DND-41 (cell line): ENCODE data around the gene PSENEN.

ENCODE experiments used
- ATAC-seq: fragments of 200-7000 bp; cut with Tn5 transposase; 3 replicates; pipeline ENCODE4 v1.9.1; 2021; ENCODE audit warnings: low read depth; ENCODE audit not compliant: insufficient read depth
- DNase-seq: peaks from one replicate; pipeline ENCODE4 v3.0.0-alpha.2; 2020
- H2AFZ ChIP-seq: 2 replicates; pipeline ENCODE4 v1.6.0; 2012; ENCODE audit warnings: low read depth, low read length
- H3K27ac ChIP-seq: 2 replicates; pipeline ENCODE4 v1.5.1; 2012; ENCODE audit warnings: low read length, inconsistent platforms
- H3K27me3 ChIP-seq: fragments of 200-600 bp; sonication (generic); 2 replicates; pipeline ENCODE4 v1.6.0; 2012; ENCODE audit warnings: low read length, mild to moderate bottlenecking, inconsistent platforms; ENCODE audit not compliant: insufficient read depth, poor library complexity
- H3K36me3 ChIP-seq: 2 replicates; pipeline ENCODE4 v1.5.1; 2012; ENCODE audit warnings: low read length, inconsistent platforms; ENCODE audit not compliant: insufficient read depth
- H3K4me1 ChIP-seq: 2 replicates; pipeline ENCODE4 v1.5.1; 2012; ENCODE audit warnings: mild to moderate bottlenecking, low read length; ENCODE audit not compliant: insufficient read depth
- H3K4me2 ChIP-seq: 2 replicates; pipeline ENCODE4 v1.6.0; 2012; ENCODE audit warnings: mild to moderate bottlenecking, moderate library complexity, low read length, inconsistent platforms; ENCODE audit not compliant: insufficient read depth
- H3K4me3 ChIP-seq, 2 experiments: fragments of 200-600 bp in 1 of 2; shearing (Covaris generic) in 1 of 2; 2 replicates each; pipeline ENCODE4 v1.5.1; 2012 to 2016; ENCODE audit warnings: inconsistent platforms in 2 of 2, low read length in 2 of 2, mild to moderate bottlenecking in 2 of 2, low read depth in 1 of 2, moderate library complexity in 1 of 2
- H3K79me2 ChIP-seq: 2 replicates; pipeline ENCODE4 v1.6.0; 2012; ENCODE audit warnings: low read length, inconsistent platforms; ENCODE audit not compliant: insufficient read depth
- H3K9ac ChIP-seq: 2 replicates; pipeline ENCODE4 v1.6.0; 2012; ENCODE audit warnings: low read depth, mild to moderate bottlenecking, inconsistent platforms, low read length, moderate library complexity
- H3K9me3 ChIP-seq: 2 replicates; pipeline ENCODE4 v1.5.1; 2012; ENCODE audit warnings: low read length, moderate library complexity, mild to moderate bottlenecking, inconsistent platforms; ENCODE audit not compliant: insufficient read depth, severe bottlenecking
- H4K20me1 ChIP-seq: 2 replicates; pipeline ENCODE4 v1.6.0; 2012; ENCODE audit warnings: low read length; ENCODE audit not compliant: insufficient read depth
- CTCF ChIP-seq: IDR thresholded peaks from 2 replicates; pipeline ENCODE4 v1.5.1; 2012; ENCODE audit warnings: borderline replicate concordance, low read length, moderate library complexity, mild to moderate bottlenecking; ENCODE audit not compliant: poor library complexity, severe bottlenecking; ENCODE audit errors: extremely low read depth
- EZH2 ChIP-seq: IDR thresholded peaks from 3 replicates; pipeline ENCODE4 v1.6.1; 2012; ENCODE audit warnings: borderline replicate concordance, low read depth, mild to moderate bottlenecking, moderate library complexity, low read length, inconsistent platforms; ENCODE audit not compliant: severe bottlenecking

The PSENEN gene

GRCh38 chr19:35702223-35703012, 43.0 kb upstream of the PSENEN start:
- Histone ChIP-seq H3K79me2 (no peaks in the 10 kb centered on the region), H2AFZ (peak overlapping the region; percentile 98), H3K4me2 (peak overlapping the region; percentile 78), H3K27ac (peak overlapping the region; percentile 75), H3K36me3 (no peaks in the 10 kb centered on the region), H3K9me3 (no peaks in the 10 kb centered on the region), H3K9ac (peak overlapping the region; percentile 57), H3K4me3 (peak overlapping the region; percentile 21 to 78; a peak in 3 of 4 replicates), H3K4me1 (peaks cover 18% of the 10 kb centered on the region), H4K20me1 (no peaks in the 10 kb centered on the region), H3K27me3 (no peaks in the 10 kb centered on the region)
- no peak for TF ChIP-seq EZH2
- no peak for TF ChIP-seq CTCF
- ATAC-seq (peak; percentile 99), DNase-seq (peak; percentile 98)

GRCh38 chr19:35703343-35703742, 42.1 kb upstream of the PSENEN start:
- Histone ChIP-seq H3K4me3 (no peak overlapping the region), H4K20me1 (no peaks in the 10 kb centered on the region), H3K79me2 (no peaks in the 10 kb centered on the region), H3K9me3 (no peaks in the 10 kb centered on the region), H3K4me2 (peak overlapping the region; percentile 78; the same call in 1 of the 2 replicates), H2AFZ (peak overlapping the region; percentile 98; the same call in 1 of the 2 replicates), H3K27me3 (peaks cover 4% of the 10 kb centered on the region), H3K9ac (no peak overlapping the region; the same call in 1 of the 2 replicates), H3K36me3 (no peaks in the 10 kb centered on the region), H3K4me1 (peaks cover 18% of the 10 kb centered on the region), H3K27ac (no peak overlapping the region)
- DNase-seq (no peak), ATAC-seq (no peak)
- TF ChIP-seq CTCF (no peak), EZH2 (no peak)

- Histone ChIP-seq H3K9ac (no peak within 1 kb of the TSS), H3K27ac (no peak within 1 kb of the TSS), H3K27me3 (peaks cover 6% of the 10 kb centered on the region), H4K20me1 (no peaks in the 10 kb centered on the region), H3K79me2 (no peaks in the 10 kb centered on the region), H2AFZ (no peak within 1 kb of the TSS), H3K36me3 (no peaks in the 10 kb centered on the region), H3K4me3 (no peak within 1 kb of the TSS), H3K4me2 (peak within 1 kb of the TSS; percentile 78; the same call in 1 of the 2 replicates), H3K4me1 (peaks cover 18% of the 10 kb centered on the region), H3K9me3 (no peaks in the 10 kb centered on the region)
- DNase-seq (no peak), ATAC-seq (no peak)
- no peak for TF ChIP-seq CTCF
- no peak for TF ChIP-seq EZH2
These were observed 41.2 kb upstream of the PSENEN start, which contains the start of gene ZBTB32 for GRCh38 chr19:35704218-35704617. Gene ZBTB32 (plus strand): TSS chr19:35704558. CDS start chr19:35714627, 10,069 bp downstream.
